Measurements from ENCODE around the gene ZC3H6. TPM values are rescaled to one million over a fixed set of nuclear protein-coding genes. Genes with fewer than 3 reads are reported as not detected.

ZC3H6 gene
- polyA plus RNA-seq, 1 of the 3 experiments (the other 2 are of a cell fraction): 0.71 TPM

- no peak for TF ChIP-seq REST (IDR thresholded peaks at IDR 0.05; ENCODE audit: low read depth, low read length)
- no peak for TF ChIP-seq GATA2 (CRISPR knock-in tag; IDR thresholded peaks at IDR 0.05)
- no peak for TF ChIP-seq EZH2phosphoT487 (IDR thresholded peaks at IDR 0.05; ENCODE audit: borderline replicate concordance, low read depth)
- TF ChIP-seq TCF12 (IDR thresholded peaks at IDR 0.05): no peak
These were observed 35.5 kb upstream of the ZC3H6 start (continued) for GRCh38 chr2:112239862-112240261.

GRCh38 chr2:112242384-112242783 is 33.0 kb upstream of the ZC3H6 start:
- Histone ChIP-seq H3K4me1 (ENCODE audit: control insufficient read depth in 1 of 2, insufficient read depth in 2 of 2, low read depth in 1 of 2, low read length in 1 of 2) (no peaks in the 10 kb centered on the region), H3K27me3 (ENCODE audit: insufficient read depth) (no peaks in the 10 kb centered on the region), H3K4me2 (no peak overlapping the region), H4K20me1 (ENCODE audit: insufficient read depth) (no peaks in the 10 kb centered on the region), H3K36me3 (replicated peaks in 1 of 2; ENCODE audit: control insufficient read depth in 1 of 2, insufficient read depth in 2 of 2, low read length in 1 of 2) (peaks cover 32 to 41% of the 10 kb centered on the region in 2 experiments), H3K79me2 (ENCODE audit: insufficient read depth) (no peaks in the 10 kb centered on the region), H3K9me3 (no peaks in the 10 kb centered on the region), H3K9ac (no peak overlapping the region), H3F3A (replicated peaks; ENCODE audit: insufficient read depth) (no peaks in the 10 kb centered on the region), H3K4me3 (ENCODE audit: low read depth in 2 of 2, low read length in 1 of 2) (no peak overlapping the region), H3K9me2 (no peaks in the 10 kb centered on the region), H3K27ac (ENCODE audit: low read depth in 2 of 2, low read length in 1 of 2) (no peak overlapping the region), H2AFZ (ENCODE audit: low read depth) (no peak overlapping the region)
- ChIA-PET CTCF (interaction anchor here (1.3 to 1.6 kb wide), 2 partner anchors 18 to 37 kb away, joined by 4 to 6 read pairs; no protein-coding TSS in a partner anchor), POLR2A (no interaction called here)
- no peak for DNase-seq
- 98% methylated on average over 3 of the region's 3 CpGs for WGBS (ENCODE audit: low lambda C conversion rate)
- TF ChIP-seq IRF3 (IDR thresholded peaks at IDR 0.05; ENCODE audit: low read depth, low read length) (no peak), EP300 (IDR thresholded peaks at IDR 0.05; ENCODE audit: borderline replicate concordance in 1 of 2, low read depth in 1 of 2, low read length in 1 of 2) (no peak), CHD2 (IDR thresholded peaks at IDR 0.05; ENCODE audit: low read length, partially characterized antibody) (no peak), TAF1 (IDR thresholded peaks at IDR 0.05; ENCODE audit: borderline replicate concordance, low read depth, low read length) (no peak), MAX (IDR thresholded peaks at IDR 0.05; ENCODE audit: low read depth) (no peak), PBX3 (IDR thresholded peaks at IDR 0.05) (no peak), RCOR1 (IDR thresholded peaks at IDR 0.05; ENCODE audit: low read length) (no peak)
